Caki2 (cell line): Measurements from ENCODE around the gene UGT1A8. TPM values are rescaled to one million over a fixed set of nuclear protein-coding genes. Genes with fewer than 3 reads are reported as not detected.
A peak's percentile ranks its signal among the peaks of the same experiment; 100 is the strongest.
"Not testable (repeated sequence)": the region's sequence is repeated elsewhere in the genome, so short reads cannot be mapped to it uniquely, and the experiment has no call there.

Source experiments
- DNase-seq: peaks from one replicate; pipeline ENCODE4 v3.0.0-alpha.2; 2015; ENCODE audit warnings: low read depth
- in situ Hi-C: cut with HindIII; loops from 2 replicates; pipeline ENCODE4 v1.10.0; 2016; ENCODE audit warnings: low sequenced_read_pairs, low pct_unique_long_range_greater_than_20kb, mixed read lengths
- total RNA-seq: library from RNA; depleted of rRNA; stranded (reverse); fragments of >200 nt; shearing (Covaris generic); gene quantifications from 2 replicates; pipeline ENCODE4 v1.2.3, GENCODE V29; 2014; ENCODE audit warnings: low replicate concordance

Gene UGT1A8
- total RNA-seq, 1 experiment from 2014 or later, result 2.2 TPM

GRCh38 chr2:233674995-233675394, 57.6 kb downstream of the UGT1A8 start:
- in situ Hi-C loops, result no loop called here
- DNase-seq, result peak; percentile 70

GRCh38 chr2:233676046-233676445, 58.6 kb downstream of the UGT1A8 start:
- peak; percentile 41 for DNase-seq

GRCh38 chr2:233679196-233679595, 61.8 kb downstream of the UGT1A8 start:
- in situ Hi-C loops, result no loop called here
- DNase-seq, result no peak

More at GRCh38 chr2:233676046-233676445, 58.6 kb downstream of the UGT1A8 start:
- in situ Hi-C loops, result no loop called here

- DNase-seq, result no peak
- in situ Hi-C loops, result no loop called here
These were observed 63.1 kb downstream of the UGT1A8 start for GRCh38 chr2:233680361-233681045.

GRCh38 chr2:233681521-233682099, 64.2 kb downstream of the UGT1A8 start, which contains the start of gene UGT1A7:
UGT1A7 (plus strand) TSS chr2:233681901; CDS start chr2:233681938, 37 bp downstream.
- DNase-seq, result peak; percentile 66
- in situ Hi-C loops, result no loop called here

- in situ Hi-C loops, result no loop called here
- DNase-seq, result no peak
These were observed 67.2 kb downstream of the UGT1A8 start for GRCh38 chr2:233684640-233685039.

- in situ Hi-C loops, result no loop called here
- DNase-seq, result no peak
These were observed 69.5 kb downstream of the UGT1A8 start for GRCh38 chr2:233686928-233687327.

- in situ Hi-C loops, result no loop called here
- no peak for DNase-seq
These were observed 70.9 kb downstream of the UGT1A8 start for GRCh38 chr2:233688341-233688740.

GRCh38 chr2:233689031-233689430, 71.6 kb downstream of the UGT1A8 start:
- no peak for DNase-seq
- in situ Hi-C loops, result no loop called here

- in situ Hi-C loops, result no loop called here
- DNase-seq, result no peak
These were observed 72.1 kb downstream of the UGT1A8 start for GRCh38 chr2:233689501-233689900.

GRCh38 chr2:233690444-233690843, 73.0 kb downstream of the UGT1A8 start:
- no peak for DNase-seq
- in situ Hi-C loops, result no loop called here

- DNase-seq, result peak; percentile 72
- in situ Hi-C loops, result no loop called here
These were observed 74.3 kb downstream of the UGT1A8 start for GRCh38 chr2:233691443-233692433.

GRCh38 chr2:233692648-233693047, 75.2 kb downstream of the UGT1A8 start, which contains the start of gene UGT1A6:
UGT1A6 (plus strand) TSS chr2:233692890; CDS start chr2:233693005, 115 bp downstream.
- in situ Hi-C loops, result no loop called here
- peak; percentile 79 for DNase-seq

- in situ Hi-C loops, result no loop called here
- no peak for DNase-seq
These were observed 76.5 kb downstream of the UGT1A8 start for GRCh38 chr2:233693963-233694362.

- in situ Hi-C loops, result no loop called here
- no peak for DNase-seq
These were observed 81.3 kb downstream of the UGT1A8 start for GRCh38 chr2:233698740-233699139.

- in situ Hi-C loops, result no loop called here
- DNase-seq, result no peak
These were observed 82.1 kb downstream of the UGT1A8 start for GRCh38 chr2:233699424-233700027.

- DNase-seq, result peak; percentile 91
- in situ Hi-C loops, result no loop called here
These were observed 82.7 kb downstream of the UGT1A8 start for GRCh38 chr2:233700028-233700635.

GRCh38 chr2:233700842-233701241, 83.4 kb downstream of the UGT1A8 start:
- DNase-seq, in situ Hi-C loops: not testable (repeated sequence)
